Lower leg skin (tissue), 3 donors: ENCODE results near the gene USP48.

Experiments
- POLR2A ChIP-seq, 2 donors: fragments of 450-650 bp; IDR thresholded peaks; one replicate each; pipeline ENCODE4 v1.6.1; 2016 to 2017; ENCODE audit warnings: antibody characterized with exemption in 2 of 2, mild to moderate bottlenecking in 1 of 2, moderate library complexity in 1 of 2
- TF ChIP-seq, protein P1 (sequence below), 3 donors: fragments of 450-650 bp; IDR thresholded peaks; one replicate each; pipeline ENCODE4 v1.5.1; 2016; ENCODE audit warnings: antibody characterized with exemption in 3 of 3, mild to moderate bottlenecking in 3 of 3, moderate library complexity in 2 of 3

- TF ChIP-seq POLR2A (IDR thresholded peaks at IDR 0.05): no peak
- TF ChIP-seq, protein P1, sequence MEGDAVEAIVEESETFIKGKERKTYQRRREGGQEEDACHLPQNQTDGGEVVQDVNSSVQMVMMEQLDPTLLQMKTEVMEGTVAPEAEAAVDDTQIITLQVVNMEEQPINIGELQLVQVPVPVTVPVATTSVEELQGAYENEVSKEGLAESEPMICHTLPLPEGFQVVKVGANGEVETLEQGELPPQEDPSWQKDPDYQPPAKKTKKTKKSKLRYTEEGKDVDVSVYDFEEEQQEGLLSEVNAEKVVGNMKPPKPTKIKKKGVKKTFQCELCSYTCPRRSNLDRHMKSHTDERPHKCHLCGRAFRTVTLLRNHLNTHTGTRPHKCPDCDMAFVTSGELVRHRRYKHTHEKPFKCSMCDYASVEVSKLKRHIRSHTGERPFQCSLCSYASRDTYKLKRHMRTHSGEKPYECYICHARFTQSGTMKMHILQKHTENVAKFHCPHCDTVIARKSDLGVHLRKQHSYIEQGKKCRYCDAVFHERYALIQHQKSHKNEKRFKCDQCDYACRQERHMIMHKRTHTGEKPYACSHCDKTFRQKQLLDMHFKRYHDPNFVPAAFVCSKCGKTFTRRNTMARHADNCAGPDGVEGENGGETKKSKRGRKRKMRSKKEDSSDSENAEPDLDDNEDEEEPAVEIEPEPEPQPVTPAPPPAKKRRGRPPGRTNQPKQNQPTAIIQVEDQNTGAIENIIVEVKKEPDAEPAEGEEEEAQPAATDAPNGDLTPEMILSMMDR (IDR thresholded peaks at IDR 0.05): no peak
Observed at GRCh38 chr1:21750841-21751240, 32.1 kb downstream of the USP48 start.
